ENCODE data around the gene HRC.

HRC gene

GRCh38 chr19:49173198-49173597 lies 18.0 kb upstream of the HRC start:
- ATAC-seq: no peak
- Mint-ChIP-seq H3K36me3 (no peaks in the 10 kb centered on the region), H3K4me3 (no peak overlapping the region), H3K27ac (no peak overlapping the region), H3K27me3 (peaks cover 11% of the 10 kb centered on the region), H3K4me1 (peaks cover 5% of the 10 kb centered on the region), H3K9me3 (no peaks in the 10 kb centered on the region)

DNA sequence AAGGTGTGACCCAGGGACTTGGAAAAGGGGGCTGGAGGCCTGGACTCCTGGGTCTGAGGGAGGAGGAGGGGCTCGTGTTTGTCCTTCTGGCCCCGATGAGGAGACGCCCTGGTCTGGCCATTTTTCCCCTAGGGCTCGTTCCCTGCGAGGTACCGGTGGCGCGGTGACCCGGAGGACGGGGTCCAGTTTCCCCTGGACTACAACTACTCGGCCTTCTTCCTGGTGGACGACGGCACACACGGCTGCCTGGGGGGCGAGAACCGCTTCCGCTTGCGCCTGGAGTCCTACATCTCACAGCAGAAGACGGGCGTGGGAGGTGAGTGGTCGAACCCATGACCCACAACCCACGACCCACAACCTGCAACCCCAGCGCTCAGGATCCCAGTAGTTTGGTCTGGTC lies 13.2 kb upstream of the HRC start:
- no peak overlapping the region for H3K27ac Mint-ChIP-seq
- ATAC-seq: no peak
- no peaks in the 10 kb centered on the region for H3K36me3 Mint-ChIP-seq
- no peaks in the 10 kb centered on the region for H3K4me1 Mint-ChIP-seq
- no peak overlapping the region for H3K4me3 Mint-ChIP-seq
- peaks cover 34% of the 10 kb centered on the region for H3K27me3 Mint-ChIP-seq
- no peaks in the 10 kb centered on the region for H3K9me3 Mint-ChIP-seq

- no peak overlapping the region for H3K4me3 Mint-ChIP-seq
- H3K27me3 Mint-ChIP-seq: peaks cover 34% of the 10 kb centered on the region
- ATAC-seq: peak; percentile 24
- no peaks in the 10 kb centered on the region for H3K4me1 Mint-ChIP-seq
- H3K27ac Mint-ChIP-seq: no peak overlapping the region
- H3K9me3 Mint-ChIP-seq: no peaks in the 10 kb centered on the region
- no peaks in the 10 kb centered on the region for H3K36me3 Mint-ChIP-seq
Measured at GRCh38 chr19:49167857-49168409, 12.7 kb upstream of the HRC start.

DNA sequence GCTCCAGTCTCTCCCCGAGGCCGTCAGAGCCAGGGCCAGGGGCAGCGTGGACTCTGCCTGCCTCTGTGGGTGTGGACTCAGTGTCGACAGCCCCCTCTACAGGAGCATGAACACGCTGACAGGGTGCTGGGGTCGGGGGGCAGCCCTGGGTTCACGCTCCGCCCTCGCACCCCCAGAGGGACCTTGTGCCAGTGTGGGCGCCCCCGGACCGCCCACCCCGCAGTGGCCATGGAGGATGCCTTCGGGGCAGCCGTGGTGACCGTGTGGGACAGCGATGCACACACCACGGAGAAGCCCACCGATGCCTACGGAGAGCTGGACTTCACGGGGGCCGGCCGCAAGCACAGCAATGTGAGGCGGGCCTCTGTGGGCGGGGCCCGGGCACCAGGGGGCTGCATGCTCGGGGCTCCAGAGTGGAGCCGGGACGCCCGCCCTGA lies 10.7 kb upstream of the HRC start:
- Mint-ChIP-seq H3K4me1 (no peaks in the 10 kb centered on the region), H3K27ac (no peak overlapping the region), H3K36me3 (no peaks in the 10 kb centered on the region), H3K9me3 (no peaks in the 10 kb centered on the region), H3K4me3 (no peak overlapping the region), H3K27me3 (peaks cover 46% of the 10 kb centered on the region)
- peak; percentile 50 for ATAC-seq

GRCh38 chr19:49165111-49165750 lies 10.0 kb upstream of the HRC start:
- Mint-ChIP-seq H3K4me3 (no peak overlapping the region), H3K4me1 (no peaks in the 10 kb centered on the region), H3K27me3 (peaks cover 52% of the 10 kb centered on the region), H3K27ac (no peak overlapping the region), H3K36me3 (no peaks in the 10 kb centered on the region), H3K9me3 (no peaks in the 10 kb centered on the region)
- ATAC-seq: no peak

DNA sequence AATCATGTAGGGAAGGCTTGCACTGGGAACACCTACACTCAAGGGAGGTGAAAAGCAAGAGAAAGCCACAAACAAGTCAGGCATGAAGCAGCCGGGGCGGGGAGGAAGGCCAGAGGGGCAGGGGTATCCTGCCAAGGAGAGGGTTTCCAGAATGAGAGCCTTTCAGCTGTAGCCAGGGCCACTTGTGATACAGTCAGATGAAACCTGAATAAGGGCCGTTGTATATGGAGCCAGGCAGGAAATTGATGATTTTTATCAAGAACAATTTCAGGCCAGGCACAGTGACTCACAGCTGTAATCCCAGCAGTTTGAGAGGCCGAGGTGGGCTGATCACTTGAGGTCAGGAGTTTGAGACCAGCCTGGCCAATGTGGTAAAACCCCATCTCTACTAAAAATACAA lies 6.8 kb upstream of the HRC start:
- H3K27me3 Mint-ChIP-seq: peaks cover 68% of the 10 kb centered on the region
- ATAC-seq: no peak
- H3K4me3 Mint-ChIP-seq: no peak overlapping the region
- peaks cover 8% of the 10 kb centered on the region for H3K4me1 Mint-ChIP-seq
- H3K27ac Mint-ChIP-seq: no peak overlapping the region
- H3K9me3 Mint-ChIP-seq: no peaks in the 10 kb centered on the region
- H3K36me3 Mint-ChIP-seq: no peaks in the 10 kb centered on the region

GRCh38 chr19:49160450-49161189 lies 5.4 kb upstream of the HRC start:
- ATAC-seq: no peak
- peaks cover 68% of the 10 kb centered on the region for H3K27me3 Mint-ChIP-seq
- H3K27ac Mint-ChIP-seq: no peak overlapping the region
- no peaks in the 10 kb centered on the region for H3K36me3 Mint-ChIP-seq
- no peaks in the 10 kb centered on the region for H3K9me3 Mint-ChIP-seq
- H3K4me1 Mint-ChIP-seq: peaks cover 8% of the 10 kb centered on the region
- no peak overlapping the region for H3K4me3 Mint-ChIP-seq

DNA sequence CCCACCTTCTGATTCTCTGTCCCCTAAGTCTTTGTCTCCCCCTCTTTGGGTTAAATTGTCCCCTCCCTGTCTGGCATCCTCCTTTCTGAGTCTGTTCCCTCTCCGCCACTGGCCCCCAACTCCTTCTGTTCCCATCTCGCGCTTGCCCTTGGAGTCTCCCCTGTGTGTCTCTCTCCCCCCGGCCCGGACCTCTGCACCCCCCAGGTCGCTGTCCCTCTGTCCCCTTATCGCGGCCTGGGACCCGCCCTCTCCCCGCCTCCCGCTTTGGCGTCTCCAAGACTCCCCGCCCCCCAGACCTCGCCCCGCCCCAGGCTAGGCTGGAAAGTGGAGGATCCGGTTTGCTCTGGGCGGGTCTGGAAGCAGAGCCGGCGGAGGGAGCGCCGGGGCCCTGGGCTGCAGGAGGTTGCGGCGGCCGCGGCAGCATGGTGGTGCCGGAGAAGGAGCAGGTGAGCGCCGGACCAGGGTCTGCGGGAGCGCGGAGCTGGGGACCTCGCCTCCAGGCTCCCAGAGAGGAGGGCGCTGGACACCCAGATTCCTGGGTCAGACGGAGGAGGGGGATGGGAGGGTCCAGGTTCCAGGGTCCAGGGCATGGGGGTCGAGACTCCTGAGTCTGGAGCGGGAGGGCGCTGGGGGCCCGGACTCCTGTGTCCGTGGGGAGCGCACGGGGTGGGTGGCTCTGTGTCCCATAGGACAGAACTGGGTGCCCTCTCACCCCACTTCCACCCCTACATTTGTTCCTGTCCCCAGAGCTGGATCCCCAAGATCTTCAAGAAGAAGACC lies 2.4 kb upstream of the HRC start, which contains the start of gene TRPM4:
TRPM4 (plus strand) TSS at position 348 of the 780 bp plus-strand sequence; CDS start at position 423, 75 bp downstream.
- no peak within 1 kb of the TSS for H3K27ac Mint-ChIP-seq
- peaks cover 15% of the 10 kb centered on the region for H3K4me1 Mint-ChIP-seq
- peak within 1 kb of the TSS; percentile 49 for H3K4me3 Mint-ChIP-seq
- peaks cover 94% of the 10 kb centered on the region for H3K27me3 Mint-ChIP-seq
- H3K9me3 Mint-ChIP-seq: peaks cover 13% of the 10 kb centered on the region
- H3K36me3 Mint-ChIP-seq: peaks cover 6% of the 10 kb centered on the region
- peak; percentile 56 for ATAC-seq

GRCh38 chr19:49155820-49156346 lies 687 bp upstream of the HRC start:
- Mint-ChIP-seq H3K9me3 (peaks cover 16% of the 10 kb centered on the region), H3K27me3 (peaks cover 98% of the 10 kb centered on the region), H3K4me1 (peaks cover 22% of the 10 kb centered on the region), H3K27ac (no peak overlapping the region), H3K36me3 (peaks cover 6% of the 10 kb centered on the region), H3K4me3 (no peak overlapping the region)
- ATAC-seq: no peak

GRCh38 chr19:49154279-49154678 lies 917 bp downstream of the HRC start:
- Mint-ChIP-seq H3K27me3 (peaks cover 97% of the 10 kb centered on the region), H3K9me3 (peaks cover 16% of the 10 kb centered on the region), H3K4me3 (no peak overlapping the region), H3K36me3 (peaks cover 6% of the 10 kb centered on the region), H3K4me1 (peaks cover 33% of the 10 kb centered on the region), H3K27ac (no peak overlapping the region)
- ATAC-seq: no peak

DNA sequence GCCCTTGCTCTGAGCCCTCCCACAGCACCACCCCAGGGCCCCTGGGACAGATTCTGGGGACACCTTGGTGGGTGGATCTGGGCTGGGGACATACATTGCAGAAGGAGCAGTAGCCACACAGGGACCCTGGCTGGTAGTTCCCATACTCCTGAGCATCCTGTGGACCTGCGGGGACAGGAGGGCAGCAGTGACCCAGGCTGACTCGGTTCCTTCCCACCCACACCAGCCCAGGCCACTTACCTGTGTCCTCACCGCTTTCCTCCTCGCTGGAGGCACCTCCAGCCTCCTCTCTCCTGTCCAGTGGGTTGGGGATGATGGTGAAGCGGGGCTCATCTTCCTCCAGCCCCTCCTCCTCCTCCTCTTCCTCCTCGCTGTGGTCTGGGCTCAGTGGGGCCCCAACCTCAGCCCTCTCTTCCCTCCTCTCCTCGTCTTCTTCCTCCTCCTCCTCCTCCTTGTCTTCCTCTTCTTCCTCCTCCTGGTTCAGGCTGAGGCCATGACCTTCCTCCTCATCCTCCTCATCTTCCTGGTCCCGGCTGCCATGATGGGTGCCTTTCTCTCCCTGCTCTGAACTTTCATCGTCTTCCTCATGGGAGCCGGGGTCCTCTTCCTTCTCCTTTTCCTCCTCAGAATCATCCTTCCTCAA lies 1.9 kb downstream of the HRC start:
- Mint-ChIP-seq H3K27me3 (peaks cover 97% of the 10 kb centered on the region), H3K4me3 (no peak overlapping the region), H3K9me3 (peaks cover 18% of the 10 kb centered on the region), H3K36me3 (peaks cover 8% of the 10 kb centered on the region), H3K4me1 (peaks cover 38% of the 10 kb centered on the region), H3K27ac (no peak overlapping the region)
- no peak for ATAC-seq

- Mint-ChIP-seq H3K9me3 (peaks cover 18% of the 10 kb centered on the region), H3K4me3 (no peak overlapping the region), H3K27me3 (peaks cover 97% of the 10 kb centered on the region), H3K4me1 (peaks cover 36% of the 10 kb centered on the region), H3K27ac (no peak overlapping the region), H3K36me3 (peaks cover 9% of the 10 kb centered on the region)
- ATAC-seq: no peak
Measured at GRCh38 chr19:49152119-49152550, 3.1 kb downstream of the HRC start.

- H3K4me1 Mint-ChIP-seq: peaks cover 36% of the 10 kb centered on the region
- no peak for ATAC-seq
- H3K9me3 Mint-ChIP-seq: peaks cover 18% of the 10 kb centered on the region
- H3K27me3 Mint-ChIP-seq: peaks cover 97% of the 10 kb centered on the region
- peak overlapping the region; percentile 89 for H3K4me3 Mint-ChIP-seq
- peaks cover 9% of the 10 kb centered on the region for H3K36me3 Mint-ChIP-seq
- no peak overlapping the region for H3K27ac Mint-ChIP-seq
Measured at GRCh38 chr19:49151267-49152118, 3.7 kb downstream of the HRC start.

GRCh38 chr19:49150944-49151243 lies 4.3 kb downstream of the HRC start:
- Mint-ChIP-seq H3K4me3 (peak overlapping the region; percentile 89), H3K9me3 (peaks cover 18% of the 10 kb centered on the region), H3K27me3 (peaks cover 97% of the 10 kb centered on the region), H3K4me1 (peaks cover 40% of the 10 kb centered on the region), H3K36me3 (peaks cover 9% of the 10 kb centered on the region), H3K27ac (no peak overlapping the region)
- no peak for ATAC-seq

Measured in stimulated activated memory B cell treated with anti-CD40 and anti-IgM and Interleukin-4, amounts not matched to agents 10 μg/mL and 1 μg/mL and 100 μg/mL, for 72 hours (primary cell).